ENCODE measurements around the gene DNAJC7.

The DNAJC7 gene

GRCh38 chr17:41973408-41973811 lies 43.8 kb downstream of the DNAJC7 start:
- DNase-seq = no peak

- DNase-seq = peak; percentile 64 to 83
Measured at GRCh38 chr17:41972571-41973407, 44.5 kb downstream of the DNAJC7 start.

- DNase-seq = no peak
Measured at GRCh38 chr17:41971721-41972523, 45.3 kb downstream of the DNAJC7 start.

- DNase-seq = no peak
Measured at GRCh38 chr17:41970901-41971331, 46.3 kb downstream of the DNAJC7 start.

- no peak for DNase-seq
Measured at GRCh38 chr17:41968676-41969075, 48.6 kb downstream of the DNAJC7 start.

GRCh38 chr17:41967921-41968578 lies 49.2 kb downstream of the DNAJC7 start:
- no peak for DNase-seq

GRCh38 chr17:41967141-41967920 lies 49.9 kb downstream of the DNAJC7 start:
- peak in 1 of 2 experiments; percentile 26 for DNase-seq

- peak; percentile 86 to 93 for DNase-seq
Measured at GRCh38 chr17:41966463-41967140, 50.6 kb downstream of the DNAJC7 start, which contains the start of gene CNP. Gene CNP, plus strand, starts transcription at chr17:41966795. Its CDS starts 90 bp downstream, at chr17:41966885.

- peak; percentile 97 to 98 for DNase-seq
Measured at GRCh38 chr17:41965694-41966462, 51.4 kb downstream of the DNAJC7 start.

- DNase-seq = peak; percentile 80 to 82
Measured at GRCh38 chr17:41962768-41963434, 54.3 kb downstream of the DNAJC7 start.

GRCh38 chr17:41962111-41962510 lies 55.1 kb downstream of the DNAJC7 start:
- DNase-seq = no peak

- peak; percentile 17 to 56 for DNase-seq
Measured at GRCh38 chr17:41959336-41960095, 57.7 kb downstream of the DNAJC7 start.

GRCh38 chr17:41959030-41959335 lies 58.3 kb downstream of the DNAJC7 start:
- DNase-seq = no peak

- no peak for DNase-seq
Measured at GRCh38 chr17:41957869-41958439, 59.3 kb downstream of the DNAJC7 start.

GRCh38 chr17:41957031-41957868 lies 60.0 kb downstream of the DNAJC7 start:
- DNase-seq = no peak

GRCh38 chr17:41956522-41956921 lies 60.7 kb downstream of the DNAJC7 start:
- DNase-seq = no peak

- DNase-seq = no peak
Measured at GRCh38 chr17:41948762-41949460, 68.3 kb downstream of the DNAJC7 start.

- DNase-seq = no peak
Measured at GRCh38 chr17:41944943-41945342, 72.3 kb downstream of the DNAJC7 start.
